Colonic mucosa (tissue), 4 donors: ENCODE measurements around the gene DNASE1L1. TPM values are rescaled to one million over a fixed set of nuclear protein-coding genes. Genes with fewer than 3 reads are reported as not detected.
A peak's percentile ranks its signal among the peaks of the same experiment; 100 is the strongest.
"Not testable (repeated sequence)": the region's sequence is repeated elsewhere in the genome, so short reads cannot be mapped to it uniquely, and the experiment has no call there.

ENCODE experiments used
- DNase-seq: peaks from one replicate; pipeline ENCODE4 v3.0.0-alpha.2; 2020
- H3K27ac ChIP-seq: fragments of 200-600 bp; one replicate; pipeline ENCODE4 v1.8.0; 2021
- H3K27me3 ChIP-seq: fragments of 200-600 bp; one replicate; pipeline ENCODE4 v1.8.0; 2021
- H3K36me3 ChIP-seq: fragments of 200-600 bp; one replicate; pipeline ENCODE4 v1.8.0; 2021
- H3K4me1 ChIP-seq: fragments of 200-600 bp; one replicate; pipeline ENCODE4 v1.8.0; 2021; ENCODE audit warnings: mild to moderate bottlenecking
- H3K4me3 ChIP-seq: fragments of 200-600 bp; one replicate; pipeline ENCODE4 v1.8.0; 2021
- H3K9ac ChIP-seq, 2 donors: one replicate each; pipeline ENCODE4 v1.7.0; 2013; ENCODE audit warnings: control low read depth in 2 of 2, low read depth in 2 of 2, low read length in 2 of 2
- H3K9me3 ChIP-seq: fragments of 200-600 bp; one replicate; pipeline ENCODE4 v1.8.0; 2021
- intact Hi-C: fragments of 100-400 bp; cut with DNase I; formaldehyde crosslinking; loops from one replicate; pipeline ENCODE4 v1.14.1; 2022
- total RNA-seq, 2 donors: library from RNA; stranded (reverse); fragmentation: NEBNext Ultra II Directional in 1 of 2; extraction: Animal tissue kit (Norgen Biotek cat#: 25700) in 1 of 2; gene quantifications; one replicate each; pipeline ENCODE4 v1.2.1, GENCODE V29; 2021
- TF ChIP-seq, protein P1 (sequence below): fragments of 200-600 bp; IDR thresholded peaks from one replicate; pipeline ENCODE4 v1.8.0; 2022; ENCODE audit warnings: antibody characterized with exemption, mild to moderate bottlenecking
- donor health status: healthy.
- donor health status: DM: no; HTN: no; CAD: no.
- donor health status: DM: no; HTN: no; CAD: no.

The DNASE1L1 gene
- total RNA-seq, 2 donors from 2014 or later: 19.1 to 29.2 TPM

DNA sequence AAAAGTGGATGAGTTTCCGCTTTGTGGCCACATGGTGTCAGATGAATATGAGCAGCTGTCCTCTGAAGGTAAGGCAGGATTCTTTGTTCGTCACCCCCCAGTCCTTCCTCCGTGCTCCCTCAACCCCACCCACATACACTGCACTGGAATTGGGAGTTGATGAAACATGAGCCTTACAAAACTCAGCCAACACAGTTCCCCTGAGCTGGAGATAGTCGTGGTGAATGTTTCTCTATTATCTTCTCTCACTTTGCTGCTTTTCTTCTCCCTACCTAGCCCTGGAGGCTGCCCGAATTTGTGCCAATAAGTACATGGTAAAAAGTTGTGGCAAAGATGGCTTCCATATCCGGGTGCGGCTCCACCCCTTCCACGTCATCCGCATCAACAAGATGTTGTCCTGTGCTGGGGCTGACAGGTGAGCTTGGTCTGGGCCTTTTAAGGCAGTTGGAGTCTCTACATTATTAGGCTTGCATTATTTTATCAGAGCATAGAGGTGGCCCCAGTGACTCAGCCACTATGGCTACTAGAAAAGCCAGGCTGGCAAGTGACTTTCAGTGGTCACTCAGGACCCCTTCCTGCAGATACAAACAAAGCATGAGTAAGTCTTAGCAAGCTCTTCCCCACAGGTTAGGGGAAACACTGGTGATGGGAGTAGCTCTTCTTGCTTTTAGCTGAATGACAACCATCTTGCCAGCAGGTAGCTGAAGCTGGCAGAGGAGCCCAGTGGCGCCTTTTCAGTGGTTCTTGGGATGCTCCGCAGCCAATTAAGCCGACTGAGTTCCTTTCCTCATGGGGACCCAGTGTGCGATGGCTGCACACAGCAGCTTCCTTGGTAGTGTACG lies 9.3 kb downstream of the DNASE1L1 start:
- H3K36me3 ChIP-seq: no peaks in the 10 kb centered on the region
- H3K9ac ChIP-seq: peak overlapping the region in 1 of 2 donors; percentile 98
- H3K4me3 ChIP-seq: peak overlapping the region; percentile 63
- H3K27ac ChIP-seq: peak overlapping the region; percentile 96
- intact Hi-C loops: loop anchor here (5.0 kb wide), 1 partner anchor 133 kb away; no protein-coding TSS in a partner anchor
- H3K4me1 ChIP-seq: no peaks in the 10 kb centered on the region
- no peaks in the 10 kb centered on the region for H3K9me3 ChIP-seq
- H3K27me3 ChIP-seq: no peaks in the 10 kb centered on the region
- TF ChIP-seq, protein P1, sequence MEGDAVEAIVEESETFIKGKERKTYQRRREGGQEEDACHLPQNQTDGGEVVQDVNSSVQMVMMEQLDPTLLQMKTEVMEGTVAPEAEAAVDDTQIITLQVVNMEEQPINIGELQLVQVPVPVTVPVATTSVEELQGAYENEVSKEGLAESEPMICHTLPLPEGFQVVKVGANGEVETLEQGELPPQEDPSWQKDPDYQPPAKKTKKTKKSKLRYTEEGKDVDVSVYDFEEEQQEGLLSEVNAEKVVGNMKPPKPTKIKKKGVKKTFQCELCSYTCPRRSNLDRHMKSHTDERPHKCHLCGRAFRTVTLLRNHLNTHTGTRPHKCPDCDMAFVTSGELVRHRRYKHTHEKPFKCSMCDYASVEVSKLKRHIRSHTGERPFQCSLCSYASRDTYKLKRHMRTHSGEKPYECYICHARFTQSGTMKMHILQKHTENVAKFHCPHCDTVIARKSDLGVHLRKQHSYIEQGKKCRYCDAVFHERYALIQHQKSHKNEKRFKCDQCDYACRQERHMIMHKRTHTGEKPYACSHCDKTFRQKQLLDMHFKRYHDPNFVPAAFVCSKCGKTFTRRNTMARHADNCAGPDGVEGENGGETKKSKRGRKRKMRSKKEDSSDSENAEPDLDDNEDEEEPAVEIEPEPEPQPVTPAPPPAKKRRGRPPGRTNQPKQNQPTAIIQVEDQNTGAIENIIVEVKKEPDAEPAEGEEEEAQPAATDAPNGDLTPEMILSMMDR: no peak
- no peak for DNase-seq

DNA sequence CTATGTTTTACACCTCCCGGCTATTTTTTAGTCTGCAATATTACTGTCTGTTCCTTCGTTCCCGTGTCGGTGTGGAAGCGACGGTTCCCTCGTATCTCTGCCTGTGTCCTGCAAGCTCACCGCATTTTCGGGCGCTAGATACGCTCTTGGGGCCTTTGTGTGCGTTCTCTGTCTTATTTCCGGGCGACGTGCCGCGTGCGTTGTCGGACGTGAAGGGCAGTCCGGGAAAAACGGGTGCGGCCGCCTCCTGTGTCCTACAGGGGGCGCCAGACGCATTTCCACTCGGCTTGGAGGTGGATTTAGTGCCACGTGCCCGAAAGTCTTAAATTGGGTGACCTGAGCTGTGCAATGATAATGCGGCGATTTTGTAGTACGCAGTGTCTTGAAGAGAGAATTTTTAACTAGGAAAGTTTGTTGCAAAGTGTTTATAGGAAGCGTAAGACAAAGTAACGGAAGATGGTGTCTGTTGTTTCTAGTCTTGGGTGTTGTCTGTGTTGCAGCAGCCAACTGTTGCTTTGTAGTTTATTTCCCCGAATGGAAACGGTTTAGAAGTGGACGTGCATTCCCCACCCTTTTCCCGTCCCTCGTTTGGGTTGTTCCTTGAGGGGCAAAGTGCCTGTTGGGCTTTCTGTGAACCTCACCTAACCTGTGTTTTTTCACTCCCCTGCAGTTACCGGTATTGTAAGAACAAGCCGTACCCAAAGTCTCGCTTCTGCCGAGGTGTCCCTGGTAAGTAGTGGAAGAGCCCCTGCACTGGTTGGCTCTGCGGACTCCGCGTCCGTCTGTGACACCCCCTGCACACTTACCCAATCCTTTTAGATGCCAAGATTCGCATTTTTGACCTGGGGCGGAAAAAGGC lies 10.2 kb downstream of the DNASE1L1 start:
- Histone ChIP-seq H3K9ac (peak overlapping the region; percentile 56 to 98), H3K36me3 (no peaks in the 10 kb centered on the region), H3K9me3 (no peaks in the 10 kb centered on the region), H3K27me3 (no peaks in the 10 kb centered on the region), H3K4me3 (peak overlapping the region; percentile 63), H3K27ac (peak overlapping the region; percentile 96), H3K4me1 (no peaks in the 10 kb centered on the region)
- intact Hi-C loops: no loop called here
- TF ChIP-seq, protein P1: peak; percentile 79
- DNase-seq: peak; percentile 88

DNA sequence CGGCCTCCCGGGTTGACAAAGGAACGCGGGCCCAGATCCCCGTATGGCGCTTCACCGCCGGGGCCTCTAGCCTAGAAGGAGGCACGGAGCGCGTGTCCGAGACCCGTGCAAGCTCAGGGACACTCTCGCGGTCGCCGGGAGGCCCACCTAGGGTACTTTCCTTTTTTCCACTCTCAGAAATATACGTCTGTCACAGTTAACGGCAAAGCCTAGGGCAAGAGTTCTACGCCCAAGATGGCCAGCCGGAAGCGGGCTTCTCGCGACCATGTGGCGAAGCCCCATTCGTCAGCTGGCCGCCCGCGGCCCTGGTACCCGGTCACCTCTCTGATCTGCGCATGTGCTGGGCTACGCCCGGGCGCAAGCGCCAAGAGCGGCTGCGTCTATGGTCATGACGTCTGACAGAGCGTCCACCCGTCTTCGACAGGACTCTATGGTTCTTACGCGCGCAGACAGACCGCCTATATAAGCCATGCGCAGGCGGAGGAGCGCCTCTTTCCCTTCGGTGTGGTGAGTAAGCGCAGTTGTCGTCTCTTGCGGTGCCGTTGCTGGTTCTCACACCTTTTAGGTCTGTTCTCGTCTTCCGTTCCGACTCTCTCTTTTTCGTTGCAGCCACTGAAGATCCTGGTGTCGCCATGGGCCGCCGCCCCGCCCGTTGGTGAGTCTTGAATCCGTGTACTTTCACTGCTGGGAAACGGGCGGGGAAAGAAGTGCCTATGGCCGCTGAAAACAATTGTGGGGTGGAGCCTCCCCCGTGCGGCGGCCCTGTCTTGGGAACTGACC lies 11.0 kb downstream of the DNASE1L1 start, which contains the start of gene RPL10:
TSS of gene RPL10 (plus strand) at position 490 of the 780 bp plus-strand sequence. CDS start at position 633, 143 bp downstream.
- peak within 1 kb of the TSS; percentile 80 to 98 for H3K9ac ChIP-seq
- H3K36me3 ChIP-seq: no peaks in the 10 kb centered on the region
- no peaks in the 10 kb centered on the region for H3K9me3 ChIP-seq
- no peaks in the 10 kb centered on the region for H3K4me1 ChIP-seq
- intact Hi-C loops: no loop called here
- peak; percentile 91 for DNase-seq
- no peaks in the 10 kb centered on the region for H3K27me3 ChIP-seq
- peak within 1 kb of the TSS; percentile 63 for H3K4me3 ChIP-seq
- TF ChIP-seq, protein P1: no peak
- peak within 1 kb of the TSS; percentile 96 for H3K27ac ChIP-seq

DNA sequence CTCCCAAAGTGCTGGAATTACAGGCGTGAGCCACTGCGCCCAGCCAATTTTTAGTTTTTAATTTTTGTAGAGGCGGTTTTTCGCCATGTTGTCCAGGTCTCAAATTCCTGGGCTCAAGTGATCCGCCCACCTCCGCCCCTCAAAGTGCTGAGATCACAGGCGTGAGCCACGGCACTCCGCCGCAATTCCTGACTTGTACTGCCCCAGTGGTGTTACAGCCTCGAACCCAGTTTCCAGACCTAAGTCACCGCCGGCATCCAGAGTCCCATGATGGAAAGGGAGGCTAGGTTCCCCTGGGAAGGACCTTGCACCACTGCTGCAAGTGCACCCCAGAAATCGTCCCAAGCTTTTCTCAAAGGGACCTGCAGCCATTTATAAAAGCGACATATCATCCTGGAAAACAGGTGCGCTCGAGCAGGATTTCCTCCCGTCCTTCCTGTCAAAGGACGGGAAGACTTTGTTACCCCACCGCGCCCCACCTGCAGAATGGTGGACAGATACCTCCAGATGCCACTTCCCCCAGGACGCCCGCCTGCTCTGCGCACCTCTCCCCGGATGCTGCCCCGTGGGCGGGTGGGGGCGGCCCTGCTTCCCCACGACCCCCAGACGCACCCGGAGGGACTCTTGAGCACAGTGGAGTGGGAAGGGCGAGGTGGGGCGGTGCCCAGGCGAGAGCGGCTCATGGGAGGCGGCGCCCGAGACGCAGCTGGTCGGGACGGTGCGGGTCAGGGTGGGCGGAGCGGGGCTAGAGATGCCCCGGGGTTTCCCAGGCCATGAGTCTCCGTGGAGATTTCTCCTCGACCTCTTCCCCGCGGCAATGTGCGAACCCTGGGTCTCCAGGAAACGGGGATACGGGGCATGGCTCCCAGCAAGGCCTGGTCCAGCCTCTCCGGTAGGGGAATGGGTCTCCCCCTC lies 11.8 kb downstream of the DNASE1L1 start:
- no peaks in the 10 kb centered on the region for H3K27me3 ChIP-seq
- peak overlapping the region; percentile 96 for H3K27ac ChIP-seq
- TF ChIP-seq, protein P1: no peak
- H3K4me1 ChIP-seq: no peaks in the 10 kb centered on the region
- H3K36me3 ChIP-seq: no peaks in the 10 kb centered on the region
- no peaks in the 10 kb centered on the region for H3K9me3 ChIP-seq
- DNase-seq: peak; percentile 80
- peak overlapping the region; percentile 80 to 98 for H3K9ac ChIP-seq
- intact Hi-C loops: no loop called here
- H3K4me3 ChIP-seq: peak overlapping the region; percentile 63

DNA sequence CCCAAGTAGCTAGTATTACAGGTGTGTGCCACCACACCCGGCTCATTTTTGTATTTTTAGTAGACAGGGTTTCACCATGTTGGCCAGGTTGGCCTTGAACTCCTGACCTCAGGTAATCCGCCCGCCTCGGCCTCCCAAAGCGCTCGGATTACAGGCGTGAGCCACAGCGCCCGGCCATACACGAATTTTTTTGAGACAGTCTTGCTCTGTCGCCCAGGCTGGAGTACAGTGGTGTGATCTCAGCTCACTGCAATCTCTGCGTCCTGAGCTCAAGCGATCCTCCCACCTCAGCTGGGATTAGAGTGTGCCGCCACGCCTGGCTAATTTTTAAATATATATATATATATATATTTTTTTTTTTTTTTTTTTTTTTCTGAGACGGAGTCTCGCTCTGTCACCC lies 12.7 kb downstream of the DNASE1L1 start:
- H3K4me3 ChIP-seq, H3K27me3 ChIP-seq, intact Hi-C loops, H3K9ac ChIP-seq, DNase-seq, H3K27ac ChIP-seq, H3K9me3 ChIP-seq, H3K4me1 ChIP-seq, H3K36me3 ChIP-seq: not testable (repeated sequence)

DNA sequence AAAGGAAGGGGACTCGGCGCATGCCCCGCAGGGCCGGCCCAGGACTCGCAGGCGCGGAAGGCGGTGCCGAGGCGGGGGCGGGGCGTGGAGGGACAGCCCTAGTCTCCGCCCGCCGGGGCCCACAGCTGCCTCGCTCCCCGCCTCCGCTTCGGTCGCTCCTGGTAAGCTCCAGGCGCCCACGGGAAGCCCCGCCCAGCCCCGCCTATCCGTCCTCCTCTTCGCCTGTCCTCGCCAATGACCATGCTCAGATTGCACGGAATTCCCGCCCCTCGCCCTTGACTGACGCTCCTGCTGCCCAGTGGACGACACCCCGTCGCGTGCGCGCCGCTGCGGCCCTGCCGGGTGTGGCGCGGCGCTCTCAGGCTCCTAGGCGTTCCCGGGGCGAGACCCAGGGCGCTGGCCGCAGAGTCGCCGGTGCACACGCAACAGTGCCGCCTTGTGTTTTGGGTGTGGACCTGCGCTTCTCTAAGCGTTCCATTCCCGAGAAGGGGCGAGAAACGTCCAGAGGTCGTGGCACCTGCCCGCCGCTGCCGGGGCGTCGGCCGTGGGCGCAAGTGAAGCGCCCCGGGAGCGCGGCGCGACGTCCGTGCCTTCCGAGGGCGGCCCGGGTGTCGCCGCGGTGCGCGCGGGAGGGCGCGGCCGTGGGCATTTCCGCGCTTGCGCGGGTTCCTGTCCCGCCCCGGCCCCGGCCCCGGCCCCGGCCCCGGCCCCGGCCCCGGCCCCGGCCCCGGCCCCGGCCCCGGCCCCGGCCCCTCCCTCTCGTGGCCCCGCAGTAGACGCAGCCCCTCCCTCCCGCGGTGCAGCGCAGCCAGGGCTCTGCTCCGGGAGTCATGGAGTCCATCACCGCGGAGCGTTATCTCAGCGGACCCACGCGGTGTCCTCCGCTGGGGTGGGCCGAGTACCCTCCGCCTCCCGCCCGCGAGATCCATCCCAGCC lies 19.0 kb downstream of the DNASE1L1 start:
- H3K36me3 ChIP-seq, H3K27ac ChIP-seq, H3K4me3 ChIP-seq, H3K4me1 ChIP-seq, H3K27me3 ChIP-seq, intact Hi-C loops, DNase-seq, H3K9me3 ChIP-seq: not testable (repeated sequence)
- H3K9ac ChIP-seq: peak overlapping the region in 1 of 2 donors; percentile 50

DNA sequence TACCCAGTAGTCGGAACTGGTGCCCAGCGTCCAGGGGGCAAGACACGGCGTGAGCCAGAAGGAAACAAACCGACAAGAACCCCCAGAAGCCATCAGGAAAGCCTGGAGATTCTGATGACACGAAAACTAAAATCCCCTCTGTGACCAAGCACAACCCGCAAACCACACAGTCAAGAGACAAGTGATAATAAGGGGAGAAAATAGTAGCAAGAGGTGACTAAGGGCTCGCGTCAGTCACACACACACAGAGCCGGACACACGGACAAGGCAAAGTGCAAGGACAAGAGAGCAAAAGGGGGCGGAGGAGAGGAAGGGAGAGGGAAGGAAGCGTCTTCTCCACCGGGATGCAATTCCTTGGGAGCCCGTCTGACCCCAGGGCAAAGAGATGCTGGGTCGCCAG lies 20.4 kb downstream of the DNASE1L1 start:
- H3K9me3 ChIP-seq, H3K4me1 ChIP-seq, H3K9ac ChIP-seq, H3K27me3 ChIP-seq, H3K36me3 ChIP-seq, H3K27ac ChIP-seq, intact Hi-C loops, H3K4me3 ChIP-seq, DNase-seq: not testable (repeated sequence)
